ENCODE measurements around the gene YOD1. TPM values are rescaled to one million over a fixed set of nuclear protein-coding genes. Genes with fewer than 3 reads are reported as not detected.

The YOD1 gene
- total and polyA plus RNA-seq, 4 donors = 3.4 to 34.4 (median 5.4) TPM

DNA sequence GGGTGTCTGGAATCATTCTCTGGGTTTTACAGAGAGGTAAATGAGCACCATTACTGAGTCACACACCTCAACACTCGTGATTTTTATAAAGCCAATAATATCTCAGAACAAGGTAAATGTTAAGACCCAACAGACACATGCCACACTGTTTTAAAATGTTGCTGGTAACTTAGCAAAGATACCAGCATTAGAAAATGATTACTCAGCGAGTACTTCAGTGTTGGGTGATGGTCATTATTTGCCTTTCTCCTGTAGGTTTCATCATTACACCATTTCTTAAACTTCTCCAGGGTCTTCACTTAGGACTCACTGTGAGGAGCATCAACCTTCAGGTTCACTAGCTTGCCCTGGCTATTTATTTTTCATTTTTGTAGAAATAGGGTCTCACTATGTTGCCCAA, 30.8 kb upstream of the YOD1 start:
- 86 to 95% methylated on average over 2 of the region's 2 CpGs for WGBS, 2 donors
- no peak for DNase-seq
- Histone ChIP-seq H3K4me1 (ENCODE audit: control insufficient read depth in 5 of 5, insufficient read depth in 5 of 5, low read length in 5 of 5) (peaks cover 0 to 5% (median 0%) of the 10 kb centered on the region in 5 donors), H3K9ac (ENCODE audit: insufficient read depth in 1 of 2, low read length in 2 of 2) (no peak overlapping the region), H3K9me3 (ENCODE audit: control insufficient read depth in 4 of 4, insufficient read depth in 3 of 4, low read length in 3 of 4) (no peaks in the 10 kb centered on the region), H3K27me3 (ENCODE audit: control insufficient read depth in 3 of 3, insufficient read depth in 3 of 3, low read length in 2 of 3) (no peaks in the 10 kb centered on the region), H3K27ac (ENCODE audit: low read depth in 1 of 2, low read length in 1 of 2) (peak overlapping the region in 1 of 2 donors; percentile 6), H3K36me3 (ENCODE audit: control insufficient read depth in 4 of 4, insufficient read depth in 4 of 4, low read length in 4 of 4) (peaks cover 0 to 8% (median 3%) of the 10 kb centered on the region in 4 donors), H3K4me3 (no peak overlapping the region)
- ATAC-seq (ENCODE audit: insufficient read depth, low FRiP score) = no peak
- no peak for TF ChIP-seq CTCF (IDR thresholded peaks at IDR 0.05; ENCODE audit: control extremely low read depth, extremely low read depth)

- Histone ChIP-seq H3K4me3 (no peak overlapping the region), H3K27ac (ENCODE audit: low read depth in 1 of 2, low read length in 1 of 2) (no peak overlapping the region), H3K27me3 (ENCODE audit: control insufficient read depth in 3 of 3, insufficient read depth in 3 of 3, low read length in 2 of 3) (no peaks in the 10 kb centered on the region), H3K4me1 (ENCODE audit: control insufficient read depth in 5 of 5, insufficient read depth in 5 of 5, low read length in 5 of 5) (peaks cover 0 to 9% (median 0%) of the 10 kb centered on the region in 5 donors), H3K9me3 (ENCODE audit: control insufficient read depth in 4 of 4, insufficient read depth in 3 of 4, low read length in 3 of 4) (no peaks in the 10 kb centered on the region), H3K9ac (ENCODE audit: insufficient read depth in 1 of 2, low read length in 2 of 2) (no peak overlapping the region), H3K36me3 (ENCODE audit: control insufficient read depth in 4 of 4, insufficient read depth in 4 of 4, low read length in 4 of 4) (peaks cover 0 to 8% (median 3%) of the 10 kb centered on the region in 4 donors)
- WGBS, 2 donors = 58 to 75% methylated on average over 2 of the region's 2 CpGs
- no peak for TF ChIP-seq CTCF (IDR thresholded peaks at IDR 0.05; ENCODE audit: control extremely low read depth, extremely low read depth)
- ATAC-seq (ENCODE audit: insufficient read depth, low FRiP score) (no peak), DNase-seq (no peak)
Measured at GRCh38 chr1:207081088-207081487, 30.1 kb upstream of the YOD1 start.

DNA sequence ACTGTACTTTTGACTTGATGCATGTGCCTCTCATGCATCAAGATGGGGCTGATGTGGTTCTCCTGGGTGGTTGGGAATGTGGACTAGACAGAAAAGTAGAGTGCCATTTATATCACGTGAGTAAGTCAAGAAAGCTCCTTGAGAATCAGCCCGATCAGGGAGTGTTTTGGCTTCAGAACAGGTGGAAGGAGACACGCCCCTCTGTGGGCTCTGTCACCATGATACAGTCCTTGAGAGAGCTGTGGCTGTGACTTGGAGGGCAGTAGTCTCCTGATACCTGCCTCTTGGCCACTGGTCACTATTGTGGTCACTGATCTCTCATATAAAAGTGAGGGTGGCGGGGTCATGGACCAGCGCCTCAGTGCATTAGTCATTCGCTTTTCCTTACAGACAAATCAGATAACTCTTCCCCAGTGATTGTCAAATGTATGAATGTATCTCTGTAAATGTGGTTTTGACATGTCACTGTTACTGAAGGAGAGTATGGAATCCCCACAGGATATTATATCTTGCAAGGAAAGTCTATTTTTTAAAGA, 28.8 kb upstream of the YOD1 start:
- Histone ChIP-seq H3K36me3 (ENCODE audit: control insufficient read depth in 4 of 4, insufficient read depth in 4 of 4, low read length in 4 of 4) (peaks cover 0 to 8% (median 3%) of the 10 kb centered on the region in 4 donors), H3K4me1 (ENCODE audit: control insufficient read depth in 5 of 5, insufficient read depth in 5 of 5, low read length in 5 of 5) (peaks cover 0 to 9% (median 0%) of the 10 kb centered on the region in 5 donors), H3K27ac (ENCODE audit: low read depth in 1 of 2, low read length in 1 of 2) (no peak overlapping the region), H3K9ac (ENCODE audit: insufficient read depth in 1 of 2, low read length in 2 of 2) (no peak overlapping the region), H3K27me3 (ENCODE audit: control insufficient read depth in 3 of 3, insufficient read depth in 3 of 3, low read length in 2 of 3) (no peaks in the 10 kb centered on the region), H3K9me3 (ENCODE audit: control insufficient read depth in 4 of 4, insufficient read depth in 3 of 4, low read length in 3 of 4) (no peaks in the 10 kb centered on the region), H3K4me3 (no peak overlapping the region)
- 84 to 87% methylated on average over 6 of the region's 6 CpGs for WGBS, 2 donors
- no peak for TF ChIP-seq CTCF (IDR thresholded peaks at IDR 0.05; ENCODE audit: control extremely low read depth, extremely low read depth)
- no peak for ATAC-seq (ENCODE audit: insufficient read depth, low FRiP score)
- DNase-seq = no peak

Measured in lung (tissue), 12 donors.